ENCODE data around the gene LIPJ.

DNA sequence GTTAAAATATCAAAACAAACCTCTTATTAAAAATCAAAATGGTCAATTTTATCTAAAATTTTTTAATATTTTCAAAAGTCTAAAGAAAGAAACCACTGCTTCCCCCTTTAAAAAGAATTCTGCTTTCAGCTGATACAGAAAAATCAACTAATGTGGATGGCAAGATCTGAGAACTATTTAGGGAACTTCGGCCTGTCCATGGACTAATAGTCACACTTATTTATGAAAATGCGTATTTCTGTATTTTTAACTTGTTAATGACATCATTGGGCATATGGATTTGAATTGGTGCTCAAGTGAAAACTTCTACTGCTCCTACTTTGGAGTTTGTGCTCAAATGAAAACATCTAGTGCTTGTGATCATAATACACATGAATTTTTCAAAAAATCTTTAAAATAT lies 35.3 kb upstream of the LIPJ start:
- TF ChIP-seq, protein P1, sequence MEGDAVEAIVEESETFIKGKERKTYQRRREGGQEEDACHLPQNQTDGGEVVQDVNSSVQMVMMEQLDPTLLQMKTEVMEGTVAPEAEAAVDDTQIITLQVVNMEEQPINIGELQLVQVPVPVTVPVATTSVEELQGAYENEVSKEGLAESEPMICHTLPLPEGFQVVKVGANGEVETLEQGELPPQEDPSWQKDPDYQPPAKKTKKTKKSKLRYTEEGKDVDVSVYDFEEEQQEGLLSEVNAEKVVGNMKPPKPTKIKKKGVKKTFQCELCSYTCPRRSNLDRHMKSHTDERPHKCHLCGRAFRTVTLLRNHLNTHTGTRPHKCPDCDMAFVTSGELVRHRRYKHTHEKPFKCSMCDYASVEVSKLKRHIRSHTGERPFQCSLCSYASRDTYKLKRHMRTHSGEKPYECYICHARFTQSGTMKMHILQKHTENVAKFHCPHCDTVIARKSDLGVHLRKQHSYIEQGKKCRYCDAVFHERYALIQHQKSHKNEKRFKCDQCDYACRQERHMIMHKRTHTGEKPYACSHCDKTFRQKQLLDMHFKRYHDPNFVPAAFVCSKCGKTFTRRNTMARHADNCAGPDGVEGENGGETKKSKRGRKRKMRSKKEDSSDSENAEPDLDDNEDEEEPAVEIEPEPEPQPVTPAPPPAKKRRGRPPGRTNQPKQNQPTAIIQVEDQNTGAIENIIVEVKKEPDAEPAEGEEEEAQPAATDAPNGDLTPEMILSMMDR (IDR thresholded peaks at IDR 0.05 in 4 of 5, conservative IDR thresholded peaks at IDR 0.05 in 1 of 5): no peak
- no peak for TF ChIP-seq POLR2A (IDR thresholded peaks at IDR 0.05)

All from gastrocnemius medialis (tissue), 4 donors.